T-helper 2 cell treated with Interferon-gamma antibody and Interleukin-4, amounts not matched to agents 5 μg/mL and 100 μg/mL, for 36 hours (primary cell): ENCODE measurements around the gene ATP2B2.

Experiments used
- DNase-seq: peaks from one replicate; pipeline ENCODE4 v3.0.0; 2021; ENCODE audit warnings: low spot score
- H3K27ac Mint-ChIP-seq: one replicate; pipeline ENCODE4 v1.8.0; 2021; ENCODE audit warnings: mild to moderate bottlenecking, mixed read lengths
- H3K27me3 Mint-ChIP-seq: one replicate; pipeline ENCODE4 v1.8.0; 2021; ENCODE audit warnings: low read depth, mixed read lengths
- H3K36me3 Mint-ChIP-seq: one replicate; pipeline ENCODE4 v1.8.0; 2021; ENCODE audit warnings: low read depth, mixed read lengths
- H3K4me1 Mint-ChIP-seq: one replicate; pipeline ENCODE4 v1.8.0; 2021; ENCODE audit warnings: low read depth, mixed read lengths
- H3K4me3 Mint-ChIP-seq: one replicate; pipeline ENCODE4 v1.8.0; 2022; ENCODE audit warnings: mild to moderate bottlenecking, moderate library complexity, mixed read lengths
- H3K9me3 Mint-ChIP-seq: one replicate; pipeline ENCODE4 v1.8.0; 2021; ENCODE audit warnings: mixed read lengths

ATP2B2 gene

GRCh38 chr3:10501664-10502052 is 3.7 kb downstream of the ATP2B2 start:
- Mint-ChIP-seq H3K4me1 (no peaks in the 10 kb centered on the region), H3K36me3 (no peaks in the 10 kb centered on the region), H3K4me3 (no peak overlapping the region), H3K9me3 (no peaks in the 10 kb centered on the region), H3K27ac (no peak overlapping the region), H3K27me3 (peaks cover 20% of the 10 kb centered on the region)
- DNase-seq = no peak

- H3K36me3 Mint-ChIP-seq = no peaks in the 10 kb centered on the region
- H3K9me3 Mint-ChIP-seq = no peaks in the 10 kb centered on the region
- peaks cover 17% of the 10 kb centered on the region for H3K27me3 Mint-ChIP-seq
- no peak overlapping the region for H3K27ac Mint-ChIP-seq
- DNase-seq = no peak
- no peak overlapping the region for H3K4me3 Mint-ChIP-seq
- no peaks in the 10 kb centered on the region for H3K4me1 Mint-ChIP-seq
Observed at GRCh38 chr3:10500717-10501663, 4.4 kb downstream of the ATP2B2 start.

- Mint-ChIP-seq H3K27ac (no peak overlapping the region), H3K4me3 (no peak overlapping the region), H3K4me1 (no peaks in the 10 kb centered on the region), H3K27me3 (no peaks in the 10 kb centered on the region), H3K9me3 (no peaks in the 10 kb centered on the region), H3K36me3 (no peaks in the 10 kb centered on the region)
- no peak for DNase-seq
Observed at GRCh38 chr3:10498271-10498670, 7.1 kb downstream of the ATP2B2 start.

- no peak overlapping the region for H3K27ac Mint-ChIP-seq
- H3K4me1 Mint-ChIP-seq = no peaks in the 10 kb centered on the region
Observed at GRCh38 chr3:10497439-10497838, 7.9 kb downstream of the ATP2B2 start.

GRCh38 chr3:10496121-10496863 is 9.1 kb downstream of the ATP2B2 start:
- Mint-ChIP-seq H3K4me3 (no peak overlapping the region), H3K9me3 (no peaks in the 10 kb centered on the region), H3K36me3 (no peaks in the 10 kb centered on the region), H3K27me3 (no peaks in the 10 kb centered on the region), H3K4me1 (no peaks in the 10 kb centered on the region), H3K27ac (no peak overlapping the region)
- DNase-seq = no peak

More at GRCh38 chr3:10497439-10497838, 7.9 kb downstream of the ATP2B2 start:
- H3K4me3 Mint-ChIP-seq = no peak overlapping the region
- no peaks in the 10 kb centered on the region for H3K27me3 Mint-ChIP-seq
- no peaks in the 10 kb centered on the region for H3K9me3 Mint-ChIP-seq
- H3K36me3 Mint-ChIP-seq = no peaks in the 10 kb centered on the region
- no peak for DNase-seq

GRCh38 chr3:10495614-10496013 is 9.8 kb downstream of the ATP2B2 start:
- no peaks in the 10 kb centered on the region for H3K9me3 Mint-ChIP-seq
- H3K4me1 Mint-ChIP-seq = no peaks in the 10 kb centered on the region
- no peaks in the 10 kb centered on the region for H3K27me3 Mint-ChIP-seq
- H3K27ac Mint-ChIP-seq = no peak overlapping the region
- no peak for DNase-seq
- H3K36me3 Mint-ChIP-seq = no peaks in the 10 kb centered on the region
- H3K4me3 Mint-ChIP-seq = no peak overlapping the region

GRCh38 chr3:10495003-10495402 is 10.4 kb downstream of the ATP2B2 start:
- DNase-seq = no peak
- Mint-ChIP-seq H3K27me3 (no peaks in the 10 kb centered on the region), H3K27ac (no peak overlapping the region), H3K4me3 (no peak overlapping the region), H3K9me3 (no peaks in the 10 kb centered on the region), H3K4me1 (no peaks in the 10 kb centered on the region), H3K36me3 (no peaks in the 10 kb centered on the region)

GRCh38 chr3:10494180-10494579 is 11.2 kb downstream of the ATP2B2 start:
- DNase-seq = no peak
- Mint-ChIP-seq H3K27ac (no peak overlapping the region), H3K4me3 (no peak overlapping the region), H3K9me3 (no peaks in the 10 kb centered on the region), H3K36me3 (no peaks in the 10 kb centered on the region), H3K27me3 (no peaks in the 10 kb centered on the region), H3K4me1 (no peaks in the 10 kb centered on the region)

GRCh38 chr3:10493202-10493589 is 12.2 kb downstream of the ATP2B2 start:
- Mint-ChIP-seq H3K4me1 (no peaks in the 10 kb centered on the region), H3K9me3 (no peaks in the 10 kb centered on the region), H3K4me3 (no peak overlapping the region), H3K27me3 (no peaks in the 10 kb centered on the region), H3K36me3 (no peaks in the 10 kb centered on the region), H3K27ac (no peak overlapping the region)
- no peak for DNase-seq

- H3K36me3 Mint-ChIP-seq = no peaks in the 10 kb centered on the region
- H3K4me3 Mint-ChIP-seq = no peak overlapping the region
- no peaks in the 10 kb centered on the region for H3K9me3 Mint-ChIP-seq
- no peaks in the 10 kb centered on the region for H3K4me1 Mint-ChIP-seq
- H3K27me3 Mint-ChIP-seq = no peaks in the 10 kb centered on the region
- no peak overlapping the region for H3K27ac Mint-ChIP-seq
- no peak for DNase-seq
Observed at GRCh38 chr3:10492364-10493201, 12.8 kb downstream of the ATP2B2 start.

- Mint-ChIP-seq H3K9me3 (no peaks in the 10 kb centered on the region), H3K36me3 (no peaks in the 10 kb centered on the region), H3K27ac (no peak overlapping the region), H3K27me3 (no peaks in the 10 kb centered on the region), H3K4me1 (no peaks in the 10 kb centered on the region), H3K4me3 (no peak overlapping the region)
- DNase-seq = no peak
Observed at GRCh38 chr3:10489746-10490483, 15.5 kb downstream of the ATP2B2 start.

GRCh38 chr3:10487988-10488633 is 17.3 kb downstream of the ATP2B2 start:
- no peak overlapping the region for H3K4me3 Mint-ChIP-seq
- no peaks in the 10 kb centered on the region for H3K36me3 Mint-ChIP-seq
- no peaks in the 10 kb centered on the region for H3K27me3 Mint-ChIP-seq
- H3K9me3 Mint-ChIP-seq = no peaks in the 10 kb centered on the region
- H3K4me1 Mint-ChIP-seq = no peaks in the 10 kb centered on the region
- H3K27ac Mint-ChIP-seq = no peak overlapping the region
- no peak for DNase-seq

GRCh38 chr3:10485806-10486205 is 19.6 kb downstream of the ATP2B2 start:
- H3K27ac Mint-ChIP-seq = no peak overlapping the region
- H3K27me3 Mint-ChIP-seq = no peaks in the 10 kb centered on the region
- DNase-seq = no peak
- no peaks in the 10 kb centered on the region for H3K4me1 Mint-ChIP-seq
- H3K4me3 Mint-ChIP-seq = no peak overlapping the region
- H3K36me3 Mint-ChIP-seq = no peaks in the 10 kb centered on the region
- no peaks in the 10 kb centered on the region for H3K9me3 Mint-ChIP-seq
